Loucy (cell line): ENCODE measurements around the gene CXCL14.
A peak's percentile ranks its signal among the peaks of the same experiment; 100 is the strongest.

Experiments
- H2AFZ ChIP-seq: fragments of 200-600 bp; sonication (generic); 2 replicates; pipeline ENCODE4 v1.6.0; 2016; ENCODE audit warnings: antibody characterized with exemption, mild to moderate bottlenecking, low read length, moderate library complexity
- H3F3A ChIP-seq: fragments of 200-600 bp; 2 replicates; pipeline ENCODE4 v1.6.0; 2016; ENCODE audit warnings: antibody characterized with exemption, low read depth, mild to moderate bottlenecking
- H3K27me3 ChIP-seq: fragments of 200-600 bp; sonication (generic); 2 replicates; pipeline ENCODE4 v1.6.1; 2014; ENCODE audit warnings: low read length, mild to moderate bottlenecking; ENCODE audit not compliant: insufficient read depth, poor library complexity, severe bottlenecking
- H3K36me3 ChIP-seq: fragments of 200-600 bp; sonication (generic); 2 replicates; pipeline ENCODE4 v1.6.1; 2016; ENCODE audit warnings: low read length; ENCODE audit not compliant: insufficient read depth
- H3K4me1 ChIP-seq: fragments of 200-600 bp; sonication (generic); 2 replicates; pipeline ENCODE4 v1.5.1; 2014; ENCODE audit warnings: low read length, mild to moderate bottlenecking; ENCODE audit not compliant: insufficient read depth, poor library complexity, severe bottlenecking
- H3K4me2 ChIP-seq: fragments of 200-600 bp; sonication (generic); 2 replicates; pipeline ENCODE4 v1.6.0; 2014; ENCODE audit warnings: antibody characterized with exemption, low read length, low read depth, mild to moderate bottlenecking; ENCODE audit not compliant: poor library complexity, severe bottlenecking
- H3K4me3 ChIP-seq: fragments of 200-600 bp; sonication (generic); 2 replicates; pipeline ENCODE4 v1.5.1; 2014; ENCODE audit warnings: low read length, mild to moderate bottlenecking, mixed read lengths; ENCODE audit not compliant: poor library complexity, severe bottlenecking
- H3K79me2 ChIP-seq: fragments of 200-600 bp; sonication (generic); 2 replicates; pipeline ENCODE4 v1.6.1; 2014; ENCODE audit warnings: low read length; ENCODE audit not compliant: insufficient read depth
- H3K9ac ChIP-seq: fragments of 200-600 bp; sonication (generic); 2 replicates; pipeline ENCODE4 v1.6.0; 2014; ENCODE audit warnings: mild to moderate bottlenecking, low read depth, low read length, moderate library complexity; ENCODE audit not compliant: poor library complexity, severe bottlenecking
- H3K9me2 ChIP-seq: fragments of 200-600 bp; sonication (generic); replicated peaks from 2 replicates; pipeline ENCODE4 v1.6.1; 2016; ENCODE audit warnings: low read depth, low read length, mixed read lengths
- H3K9me3 ChIP-seq: fragments of 200-600 bp; sonication (generic); 2 replicates; pipeline ENCODE4 v1.6.1; 2014; ENCODE audit warnings: mild to moderate bottlenecking, antibody characterized with exemption, low read length, low read depth; ENCODE audit not compliant: insufficient read depth
- H4K20me1 ChIP-seq: fragments of 200-600 bp; sonication (generic); 2 replicates; pipeline ENCODE4 v1.6.0; 2014; ENCODE audit warnings: antibody characterized with exemption, low read length, mild to moderate bottlenecking; ENCODE audit not compliant: insufficient read depth, poor library complexity, severe bottlenecking
- CTCF ChIP-seq: fragments of 200-600 bp; sonication (generic); conservative IDR thresholded peaks from 2 replicates; pipeline ENCODE4 v1.5.1; 2014; ENCODE audit warnings: mild to moderate bottlenecking, antibody characterized with exemption, low read length
- EZH2phosphoT487 ChIP-seq: fragments of 200-600 bp; IDR thresholded peaks from 2 replicates; pipeline ENCODE4 v1.6.1; 2018; ENCODE audit warnings: antibody characterized with exemption, mild to moderate bottlenecking, moderate library complexity, borderline replicate concordance

The CXCL14 gene

GRCh38 chr5:135569755-135570452 is 8.9 kb downstream of the CXCL14 start:
- H3K4me1 ChIP-seq, result peaks cover 6% of the 10 kb centered on the region
- H3K79me2 ChIP-seq, result no peaks in the 10 kb centered on the region
- no peak overlapping the region for H3K4me3 ChIP-seq
- H4K20me1 ChIP-seq, result no peaks in the 10 kb centered on the region
- H3K27me3 ChIP-seq, result no peaks in the 10 kb centered on the region
- H3K4me2 ChIP-seq, result no peak overlapping the region
- no peak overlapping the region for H2AFZ ChIP-seq
- TF ChIP-seq CTCF (peak; percentile 69), EZH2phosphoT487 (no peak)
- H3K9me2 ChIP-seq, result no peaks in the 10 kb centered on the region
- H3F3A ChIP-seq, result no peaks in the 10 kb centered on the region
- no peak overlapping the region for H3K9ac ChIP-seq
- H3K9me3 ChIP-seq, result no peaks in the 10 kb centered on the region
- no peaks in the 10 kb centered on the region for H3K36me3 ChIP-seq

GRCh38 chr5:135568923-135569360 is 9.8 kb downstream of the CXCL14 start:
- Histone ChIP-seq H3K9me3 (no peaks in the 10 kb centered on the region), H3F3A (no peaks in the 10 kb centered on the region), H2AFZ (no peak overlapping the region), H3K9ac (no peak overlapping the region), H3K9me2 (no peaks in the 10 kb centered on the region), H3K79me2 (no peaks in the 10 kb centered on the region), H3K36me3 (no peaks in the 10 kb centered on the region), H3K4me3 (no peak overlapping the region), H3K27me3 (no peaks in the 10 kb centered on the region), H4K20me1 (no peaks in the 10 kb centered on the region), H3K4me2 (no peak overlapping the region), H3K4me1 (peaks cover 6% of the 10 kb centered on the region)
- no peak for TF ChIP-seq CTCF
- TF ChIP-seq EZH2phosphoT487, result no peak

GRCh38 chr5:135568246-135568645 is 10.5 kb downstream of the CXCL14 start:
- Histone ChIP-seq H3K27me3 (no peaks in the 10 kb centered on the region), H3K9me3 (no peaks in the 10 kb centered on the region), H4K20me1 (no peaks in the 10 kb centered on the region), H3K9ac (no peak overlapping the region), H3K4me3 (no peak overlapping the region), H3K4me2 (no peak overlapping the region), H3K79me2 (no peaks in the 10 kb centered on the region), H3K36me3 (no peaks in the 10 kb centered on the region), H2AFZ (0 out of 2 replicates have a peak overlapping the region, but pooled peaks have one; percentile 39), H3K4me1 (peaks cover 6% of the 10 kb centered on the region), H3K9me2 (no peaks in the 10 kb centered on the region), H3F3A (no peaks in the 10 kb centered on the region)
- TF ChIP-seq CTCF (no peak), EZH2phosphoT487 (no peak)
